Mesenchymal stem cell (in vitro differentiated cells and primary cell): ENCODE measurements around the gene BICD2.

Experiments
- DNase-seq: peaks from one replicate; pipeline ENCODE4 v3.0.0-alpha.2; 2013
- H2AFZ ChIP-seq: one replicate; pipeline ENCODE4 v1.6.1; 2013; ENCODE audit warnings: low read depth, mild to moderate bottlenecking, control low read depth, inconsistent platforms, low read length, moderate library complexity
- H2AK5ac ChIP-seq: 2 replicates; pipeline ENCODE4 v1.6.1; 2013; ENCODE audit warnings: low read length, moderate library complexity, mild to moderate bottlenecking, inconsistent platforms; ENCODE audit not compliant: severe bottlenecking
- H2BK120ac ChIP-seq: one replicate; pipeline ENCODE4 v1.6.1; 2013; ENCODE audit warnings: low read depth, mild to moderate bottlenecking, inconsistent platforms, low read length, moderate library complexity
- H2BK12ac ChIP-seq, 2 experiments: one replicate each; pipeline ENCODE4 v1.6.1; 2013; ENCODE audit warnings: inconsistent platforms in 2 of 2, low read length in 2 of 2, mild to moderate bottlenecking in 2 of 2, moderate library complexity in 2 of 2, control low read depth in 1 of 2
- H2BK15ac ChIP-seq: one replicate; pipeline ENCODE4 v1.6.1; 2013; ENCODE audit warnings: mild to moderate bottlenecking, low read depth, inconsistent platforms; ENCODE audit not compliant: poor library complexity, severe bottlenecking
- H2BK5ac ChIP-seq: 2 replicates; pipeline ENCODE4 v1.6.1; 2013; ENCODE audit warnings: low read depth, mild to moderate bottlenecking, low read length, control low read depth, inconsistent platforms; ENCODE audit not compliant: poor library complexity, severe bottlenecking
- H3K14ac ChIP-seq, 2 experiments: one replicate each; pipeline ENCODE4 v1.6.1; 2013; ENCODE audit warnings: inconsistent platforms in 2 of 2, low read length in 2 of 2, control low read depth in 1 of 2, mild to moderate bottlenecking in 1 of 2, moderate library complexity in 1 of 2
- H3K18ac ChIP-seq, 2 experiments: one replicate each; pipeline ENCODE4 v1.6.1; 2013; ENCODE audit warnings: inconsistent platforms in 2 of 2, low read length in 2 of 2, control low read depth in 1 of 2, low read depth in 1 of 2, mild to moderate bottlenecking in 1 of 2
- H3K23ac ChIP-seq, 2 experiments: one replicate each; pipeline ENCODE4 v1.6.1; 2013; ENCODE audit warnings: inconsistent platforms in 2 of 2, low read length in 2 of 2, mild to moderate bottlenecking in 2 of 2, moderate library complexity in 2 of 2, control low read depth in 1 of 2
- H3K27ac ChIP-seq: 2 replicates; pipeline ENCODE4 v1.5.1; 2013; ENCODE audit warnings: mild to moderate bottlenecking, moderate library complexity, low read length, control low read depth, inconsistent platforms; ENCODE audit not compliant: poor library complexity, severe bottlenecking
- H3K27me3 ChIP-seq, 2 experiments: 2 replicates each; pipeline versions ENCODE4 v1.6.1 to v1.7.0; 2013; ENCODE audit warnings: low read length in 2 of 2, mild to moderate bottlenecking in 2 of 2, moderate library complexity in 2 of 2, control low read depth in 1 of 2, inconsistent platforms in 1 of 2; ENCODE audit not compliant: control insufficient read depth in 1 of 2, insufficient read depth in 1 of 2
- H3K36me3 ChIP-seq, 2 experiments: 2 replicates each; pipeline versions ENCODE4 v1.6.1 to v1.7.0; 2013; ENCODE audit warnings: low read length in 2 of 2, control low read depth in 1 of 2, inconsistent platforms in 1 of 2, low read depth in 1 of 2, mild to moderate bottlenecking in 1 of 2; ENCODE audit not compliant: insufficient read depth in 2 of 2, control insufficient read depth in 1 of 2
- H3K4ac ChIP-seq, 2 experiments: one replicate each; pipeline ENCODE4 v1.6.1; 2013; ENCODE audit warnings: inconsistent platforms in 2 of 2, low read length in 2 of 2, mild to moderate bottlenecking in 2 of 2, moderate library complexity in 2 of 2, control low read depth in 1 of 2, low read depth in 1 of 2
- H3K4me1 ChIP-seq: 2 replicates; pipeline ENCODE4 v1.6.1; 2013; ENCODE audit warnings: low read depth, low read length, control low read depth; ENCODE audit not compliant: control insufficient read depth, insufficient read depth
- H3K4me2 ChIP-seq: 2 replicates; pipeline ENCODE4 v1.6.1; 2013; ENCODE audit warnings: low read length, mild to moderate bottlenecking, inconsistent platforms; ENCODE audit not compliant: poor library complexity, severe bottlenecking
- H3K4me3 ChIP-seq, 2 experiments: 2 replicates each; pipeline versions ENCODE4 v1.5.1 to v1.7.0; 2013; ENCODE audit warnings: low read length in 2 of 2, mild to moderate bottlenecking in 2 of 2, control low read depth in 1 of 2, low read depth in 1 of 2; ENCODE audit not compliant: insufficient read depth in 1 of 2
- H3K79me1 ChIP-seq: replicated peaks from 2 replicates; pipeline ENCODE4 v1.6.1; 2013; ENCODE audit warnings: mild to moderate bottlenecking, control low read depth, low read length, inconsistent platforms; ENCODE audit not compliant: poor library complexity, severe bottlenecking
- H3K9ac ChIP-seq: 2 replicates; pipeline ENCODE4 v1.7.0; 2013; ENCODE audit warnings: mild to moderate bottlenecking, low read length, moderate library complexity
- H3K9me3 ChIP-seq: 2 replicates; pipeline ENCODE4 v1.7.0; 2013; ENCODE audit warnings: mild to moderate bottlenecking, low read length; ENCODE audit not compliant: control insufficient read depth
- H4K8ac ChIP-seq: one replicate; pipeline ENCODE4 v1.6.1; 2013; ENCODE audit warnings: inconsistent platforms, mild to moderate bottlenecking, low read length, moderate library complexity
- H4K91ac ChIP-seq: one replicate; pipeline ENCODE4 v1.6.1; 2013; ENCODE audit warnings: mild to moderate bottlenecking, low read length, inconsistent platforms
- WGBS: methylation state at CpG from one replicate; pipeline ENCODE4 v1.1.7; 2013; ENCODE audit warnings: mixed read lengths; 5-methylcytosine and 5-hydroxymethylcytosine counted together

Gene BICD2

DNA sequence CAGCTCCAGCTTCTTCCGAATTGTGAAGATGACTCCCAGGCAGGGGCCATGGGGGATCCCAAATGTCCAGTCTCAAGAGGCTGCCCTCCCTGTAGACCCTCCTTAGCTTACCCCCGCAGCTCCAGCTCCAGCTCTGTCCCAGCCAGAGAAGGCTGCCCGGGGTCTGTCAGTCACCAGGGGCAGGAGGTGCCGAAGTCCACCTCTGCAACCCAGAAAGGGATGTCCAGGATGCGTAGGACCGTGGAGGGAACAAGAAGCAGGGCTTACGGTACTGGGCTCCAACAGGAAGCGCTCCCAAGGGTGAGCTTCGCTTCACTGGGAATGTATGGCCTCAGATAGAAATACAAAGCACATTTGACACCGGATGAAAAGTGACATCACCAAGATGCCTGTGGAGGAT, 100.7 kb downstream of the BICD2 start:
- Histone ChIP-seq H3K4me1 (peaks cover 35% of the 10 kb centered on the region), H2AK5ac (peak overlapping the region; percentile 9), H2BK12ac (no peak overlapping the region), H2BK5ac (no peak overlapping the region), H3K9me3 (no peaks in the 10 kb centered on the region), H3K4me2 (no peak overlapping the region), H3K18ac (no peak overlapping the region), H2BK120ac (no peak overlapping the region), H3K14ac (no peak overlapping the region), H3K27me3 (no peaks in the 10 kb centered on the region), H3K36me3 (peaks cover 38 to 43% of the 10 kb centered on the region in 2 experiments), H2BK15ac (no peak overlapping the region), H3K79me1 (peaks cover 28% of the 10 kb centered on the region), H3K27ac (no peak overlapping the region), H4K8ac (no peak overlapping the region), H3K23ac (no peak overlapping the region), H4K91ac (no peak overlapping the region), H3K4me3 (no peak overlapping the region), H3K9ac (no peak overlapping the region), H3K4ac (no peak overlapping the region), H2AFZ (no peak overlapping the region)
- no peak for DNase-seq
- WGBS, result 94% methylated on average over 10 of the region's 10 CpGs

DNA sequence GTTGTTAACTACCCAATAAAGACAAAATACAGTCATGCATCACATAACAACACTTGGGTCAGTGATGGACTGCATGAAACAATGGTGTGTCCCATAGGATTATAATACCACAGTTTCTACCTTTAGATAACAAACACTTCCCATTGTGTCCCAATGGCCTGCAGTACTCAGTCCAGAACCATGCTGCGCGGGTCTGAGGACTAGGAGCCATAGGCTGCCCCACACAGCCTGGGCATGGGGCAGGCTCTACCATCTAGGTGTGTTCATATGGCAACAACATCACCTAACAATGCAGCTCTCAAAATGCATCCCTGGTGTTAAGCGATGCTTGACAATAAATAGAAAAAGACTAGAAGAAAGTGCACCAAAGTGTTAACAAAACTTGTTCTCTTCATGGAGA, 101.5 kb downstream of the BICD2 start:
- Histone ChIP-seq H3K4me1 (peaks cover 33% of the 10 kb centered on the region), H3K9me3 (no peaks in the 10 kb centered on the region), H3K9ac (no peak overlapping the region), H2BK120ac (no peak overlapping the region), H3K4ac (no peak overlapping the region), H3K36me3 (peaks cover 40 to 45% of the 10 kb centered on the region in 2 experiments), H3K27ac (no peak overlapping the region), H3K23ac (no peak overlapping the region), H4K91ac (no peak overlapping the region), H3K4me2 (no peak overlapping the region), H2BK15ac (no peak overlapping the region), H4K8ac (no peak overlapping the region), H2AK5ac (no peak overlapping the region), H3K27me3 (no peaks in the 10 kb centered on the region), H2AFZ (no peak overlapping the region), H3K79me1 (peaks cover 34% of the 10 kb centered on the region), H2BK5ac (no peak overlapping the region), H3K4me3 (no peak overlapping the region), H3K18ac (no peak overlapping the region), H3K14ac (no peak overlapping the region), H2BK12ac (no peak overlapping the region)
- WGBS, result 100% methylated on average over 2 of the region's 3 CpGs
- no peak for DNase-seq

DNA sequence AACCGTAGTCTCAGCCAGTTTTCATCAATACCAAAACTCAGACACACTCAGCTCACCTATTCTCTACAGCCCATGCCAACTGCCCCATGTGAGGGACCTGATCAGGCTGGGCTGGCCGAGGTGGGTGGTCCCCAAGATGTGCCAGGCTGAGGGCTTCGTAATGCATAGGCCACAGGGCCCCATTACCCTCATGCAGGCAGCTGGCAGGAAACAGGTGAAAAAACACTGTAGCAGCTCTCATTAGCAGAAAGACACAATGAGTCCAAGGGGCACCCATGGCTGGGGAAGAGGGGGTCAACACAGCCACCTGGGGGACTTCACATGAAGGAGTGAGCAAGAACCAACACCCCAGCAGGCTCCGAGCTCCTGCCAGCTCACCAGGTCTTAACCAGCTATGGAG, 102.9 kb downstream of the BICD2 start:
- no peak overlapping the region for H2BK5ac ChIP-seq
- no peak overlapping the region for H2BK12ac ChIP-seq
- H3K4me3 ChIP-seq, result no peak overlapping the region
- peaks cover 38 to 49% of the 10 kb centered on the region in 2 experiments for H3K36me3 ChIP-seq
- 93% methylated on average over 4 of the region's 4 CpGs for WGBS
- no peak overlapping the region for H2AFZ ChIP-seq
- no peak overlapping the region for H4K91ac ChIP-seq
- H3K4me2 ChIP-seq, result no peak overlapping the region
- no peak for DNase-seq
- H3K27me3 ChIP-seq, result no peaks in the 10 kb centered on the region
- H3K4me1 ChIP-seq, result peaks cover 32% of the 10 kb centered on the region
- no peak overlapping the region for H3K23ac ChIP-seq
- no peak overlapping the region for H4K8ac ChIP-seq
- H2BK15ac ChIP-seq, result no peak overlapping the region
- H3K79me1 ChIP-seq, result peaks cover 39% of the 10 kb centered on the region
- H3K14ac ChIP-seq, result no peak overlapping the region
- no peak overlapping the region for H2BK120ac ChIP-seq
- no peaks in the 10 kb centered on the region for H3K9me3 ChIP-seq
- no peak overlapping the region for H3K4ac ChIP-seq
- no peak overlapping the region for H3K18ac ChIP-seq
- H2AK5ac ChIP-seq, result no peak overlapping the region
- no peak overlapping the region for H3K27ac ChIP-seq
- H3K9ac ChIP-seq, result no peak overlapping the region
